ENCODE measurements around the gene C20orf204. TPM values are rescaled to one million over a fixed set of nuclear protein-coding genes. Genes with fewer than 3 reads are reported as not detected.

The C20orf204 gene, protein sequence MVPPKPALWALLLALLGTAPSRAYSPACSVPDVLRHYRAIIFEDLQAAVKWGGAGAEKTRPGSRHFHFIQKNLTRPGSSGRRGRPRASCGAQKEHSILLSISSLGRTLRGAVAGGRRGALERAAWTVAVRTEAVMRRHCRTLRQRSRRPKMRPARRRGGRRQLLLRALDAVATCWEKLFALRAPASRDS
- total RNA-seq = under 1 TPM in 3 of 4 donors, not detected in 1; 0.26 to 0.57 (median 0.57) TPM

DNA sequence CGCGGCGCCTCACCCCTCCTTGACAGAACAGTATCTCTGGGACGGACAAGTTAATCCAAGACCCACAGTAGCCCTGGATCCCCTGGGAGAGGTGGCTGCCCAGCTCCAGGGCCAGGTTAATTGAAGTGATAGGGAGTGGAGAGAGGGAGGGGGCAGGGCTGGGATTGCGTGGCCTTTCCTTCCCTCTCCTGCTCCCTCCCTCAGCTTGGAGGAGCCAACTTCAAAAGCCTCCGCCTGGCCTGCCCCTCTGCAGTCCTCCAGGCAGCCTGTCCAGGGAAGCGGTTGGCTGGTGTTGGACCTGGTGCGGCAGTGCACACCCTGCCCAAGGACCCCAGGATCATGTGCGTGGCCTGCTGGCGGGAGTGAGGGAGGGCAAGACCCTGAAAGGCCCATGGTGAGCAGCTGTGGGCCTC, at the start of gene C20orf204:
Gene C20orf204 (plus strand): TSS at position 250 of the 413 bp plus-strand sequence. CDS start 142 bp downstream, at position 392.
- H3K27ac ChIP-seq = peak within 1 kb of the TSS in 1 of 4 donors; percentile 4
- H3K9me3 ChIP-seq = no peaks in the 10 kb centered on the region
- peaks cover 0 to 51% (median 0%) of the 10 kb centered on the region in 4 donors for H3K27me3 ChIP-seq
- no peak for DNase-seq
- no CpG with 5 or more reads among the region's 10 CpGs for WGBS, 2 donors
- intact Hi-C loops (cut with DNase I) = loop anchor here (10.0 kb wide), 1 partner anchor 51 kb away; the partner anchor contains the start of gene PRPF6
- TF ChIP-seq POLR2A (IDR thresholded peaks at IDR 0.05) = no peak
- TF ChIP-seq, protein P1, sequence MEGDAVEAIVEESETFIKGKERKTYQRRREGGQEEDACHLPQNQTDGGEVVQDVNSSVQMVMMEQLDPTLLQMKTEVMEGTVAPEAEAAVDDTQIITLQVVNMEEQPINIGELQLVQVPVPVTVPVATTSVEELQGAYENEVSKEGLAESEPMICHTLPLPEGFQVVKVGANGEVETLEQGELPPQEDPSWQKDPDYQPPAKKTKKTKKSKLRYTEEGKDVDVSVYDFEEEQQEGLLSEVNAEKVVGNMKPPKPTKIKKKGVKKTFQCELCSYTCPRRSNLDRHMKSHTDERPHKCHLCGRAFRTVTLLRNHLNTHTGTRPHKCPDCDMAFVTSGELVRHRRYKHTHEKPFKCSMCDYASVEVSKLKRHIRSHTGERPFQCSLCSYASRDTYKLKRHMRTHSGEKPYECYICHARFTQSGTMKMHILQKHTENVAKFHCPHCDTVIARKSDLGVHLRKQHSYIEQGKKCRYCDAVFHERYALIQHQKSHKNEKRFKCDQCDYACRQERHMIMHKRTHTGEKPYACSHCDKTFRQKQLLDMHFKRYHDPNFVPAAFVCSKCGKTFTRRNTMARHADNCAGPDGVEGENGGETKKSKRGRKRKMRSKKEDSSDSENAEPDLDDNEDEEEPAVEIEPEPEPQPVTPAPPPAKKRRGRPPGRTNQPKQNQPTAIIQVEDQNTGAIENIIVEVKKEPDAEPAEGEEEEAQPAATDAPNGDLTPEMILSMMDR (IDR thresholded peaks at IDR 0.05) = no peak
- peaks cover 19 to 52% (median 29%) of the 10 kb centered on the region in 3 donors for H3K4me1 ChIP-seq
- H3K4me3 ChIP-seq = no peak within 1 kb of the TSS
- H3K36me3 ChIP-seq = peaks cover 6 to 47% (median 10%) of the 10 kb centered on the region in 3 donors

DNA sequence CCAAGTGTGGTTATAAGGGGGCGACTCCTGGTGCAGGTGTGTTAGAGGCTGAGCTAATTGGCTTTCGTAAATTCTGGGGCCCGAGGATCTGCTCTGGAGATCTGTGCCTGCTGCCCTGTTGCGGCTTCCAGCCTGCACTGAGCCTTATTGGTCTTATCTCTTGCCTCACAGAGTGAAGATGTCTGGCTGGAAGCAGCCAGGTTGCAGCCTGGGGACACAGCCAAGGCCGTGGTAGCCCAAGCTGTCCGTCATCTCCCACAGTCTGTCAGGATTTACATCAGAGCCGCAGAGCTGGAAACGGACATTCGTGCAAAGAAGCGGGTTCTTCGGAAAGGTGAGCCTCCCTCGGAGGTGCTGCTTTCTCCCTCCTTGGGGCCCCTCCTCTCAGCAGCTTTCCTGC, 35.1 kb upstream of the C20orf204 start:
- H3K27me3 ChIP-seq = no peaks in the 10 kb centered on the region
- intact Hi-C loops (cut with DNase I) = no loop called here
- peaks cover 19 to 32% (median 25%) of the 10 kb centered on the region in 3 donors for H3K4me1 ChIP-seq
- no peaks in the 10 kb centered on the region for H3K9me3 ChIP-seq
- H3K36me3 ChIP-seq = peaks cover 15 to 99% (median 53%) of the 10 kb centered on the region in 3 donors
- TF ChIP-seq POLR2A (IDR thresholded peaks at IDR 0.05) = no peak
- TF ChIP-seq, protein P1 (IDR thresholded peaks at IDR 0.05) = no peak
- H3K27ac ChIP-seq = no peak overlapping the region
- DNase-seq = no peak
- WGBS, 2 donors = 93 to 97% methylated on average over 6 of the region's 12 CpGs
- no peak overlapping the region for H3K4me3 ChIP-seq

DNA sequence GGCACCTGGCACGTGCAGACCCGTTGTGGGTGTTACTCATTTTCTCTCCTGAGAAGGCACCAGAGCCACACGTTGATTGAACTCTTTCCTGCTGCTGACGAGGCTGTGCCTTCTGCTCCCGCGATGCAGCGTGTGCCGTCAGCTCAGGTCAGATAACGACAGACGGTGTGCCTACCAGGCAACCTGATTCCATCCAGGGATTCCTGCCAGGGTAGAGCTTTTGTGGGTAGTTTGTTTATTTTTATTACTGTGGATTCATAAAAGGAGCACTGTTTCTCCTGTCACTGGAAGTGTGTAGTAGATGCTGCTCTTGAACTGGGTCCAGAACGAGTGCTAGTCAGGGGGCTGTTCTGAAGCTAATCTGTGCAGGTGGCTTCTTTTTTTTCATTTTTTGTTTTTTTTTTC, 34.4 kb upstream of the C20orf204 start:
- no peak overlapping the region for H3K4me3 ChIP-seq
- peaks cover 19 to 39% (median 26%) of the 10 kb centered on the region in 3 donors for H3K4me1 ChIP-seq
- H3K27ac ChIP-seq = no peak overlapping the region
- intact Hi-C loops (cut with DNase I) = no loop called here
- TF ChIP-seq, protein P1 (IDR thresholded peaks at IDR 0.05) = no peak
- TF ChIP-seq POLR2A (IDR thresholded peaks at IDR 0.05) = no peak
- no peak for DNase-seq
- H3K36me3 ChIP-seq = peaks cover 10 to 99% (median 46%) of the 10 kb centered on the region in 3 donors
- H3K27me3 ChIP-seq = no peaks in the 10 kb centered on the region
- no peaks in the 10 kb centered on the region for H3K9me3 ChIP-seq
- WGBS, 2 donors = 51 to 80% methylated on average over 7 to 11 of the region's 11 CpGs

DNA sequence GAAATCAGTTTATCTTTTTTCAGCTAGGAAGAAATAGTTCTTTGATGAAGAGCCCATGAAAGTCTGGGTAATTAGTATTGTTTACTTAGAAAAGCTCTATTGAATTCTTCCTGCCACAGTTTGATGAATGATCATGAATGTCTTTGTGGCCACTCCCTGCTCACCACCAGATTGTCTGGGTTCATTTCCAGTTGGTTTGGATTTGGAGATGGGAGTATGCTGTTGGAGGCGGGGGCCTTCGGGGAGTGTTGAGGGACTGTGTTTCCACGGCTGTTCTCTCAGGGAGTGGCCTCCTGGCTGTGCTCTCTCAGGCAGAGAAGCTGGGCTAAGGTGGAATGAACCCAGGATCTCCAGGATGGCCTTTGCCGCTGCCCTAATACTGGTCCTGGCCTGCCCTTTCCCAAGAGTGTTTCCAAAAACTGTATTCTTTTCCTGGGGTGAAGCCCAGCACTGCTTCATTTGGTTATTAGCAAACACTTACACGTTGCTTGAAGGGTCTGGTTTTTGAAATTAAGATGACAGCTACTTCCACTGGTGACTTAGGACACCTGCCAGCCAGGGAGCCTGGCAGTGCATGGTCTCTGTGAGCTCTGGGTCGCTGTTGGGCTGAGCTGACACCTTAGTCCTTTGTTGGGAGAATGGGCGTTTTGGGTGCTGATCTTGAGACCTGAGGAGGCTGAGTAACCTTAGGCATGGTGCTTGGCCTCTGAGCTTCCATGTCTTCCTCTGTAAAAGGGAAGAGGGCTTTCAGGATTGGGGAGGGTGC, 31.8 kb upstream of the C20orf204 start:
- Histone ChIP-seq H3K4me3 (peak overlapping the region in 1 of 4 donors; percentile 5), H3K36me3 (peaks cover 10 to 95% (median 22%) of the 10 kb centered on the region in 3 donors), H3K27ac (peak overlapping the region; percentile 36 to 79 (median 62)), H3K9me3 (no peaks in the 10 kb centered on the region), H3K4me1 (peaks cover 22 to 57% (median 26%) of the 10 kb centered on the region in 3 donors), H3K27me3 (no peaks in the 10 kb centered on the region)
- intact Hi-C loops (cut with DNase I) = no loop called here
- no peak for TF ChIP-seq POLR2A (IDR thresholded peaks at IDR 0.05)
- TF ChIP-seq, protein P1 (IDR thresholded peaks at IDR 0.05) = no peak
- 13 to 21% methylated on average over 3 to 5 of the region's 7 CpGs for WGBS, 2 donors
- DNase-seq = no peak

DNA sequence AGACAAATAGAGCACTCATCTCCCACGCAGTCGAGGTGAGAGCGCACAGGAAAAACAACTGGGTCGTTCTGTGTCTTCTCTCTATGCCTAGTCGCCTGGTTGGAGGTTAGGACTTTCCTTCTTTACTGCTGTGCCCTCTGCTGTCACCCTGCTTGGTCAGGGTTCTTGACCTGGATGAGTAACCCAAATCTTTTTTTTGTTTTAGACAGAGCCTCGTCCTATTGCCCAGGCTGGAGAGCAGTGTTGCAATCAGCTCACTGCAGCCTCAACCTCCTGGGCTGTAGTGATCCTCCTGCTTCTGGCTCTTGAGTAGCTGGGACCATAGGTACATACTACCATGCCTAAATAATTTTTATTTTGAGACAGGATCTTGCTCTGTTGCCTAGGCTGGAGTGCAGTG, 30.6 kb upstream of the C20orf204 start:
- Histone ChIP-seq H3K27me3 (no peaks in the 10 kb centered on the region), H3K27ac (no peak overlapping the region), H3K9me3 (no peaks in the 10 kb centered on the region), H3K36me3 (peaks cover 13 to 95% (median 19%) of the 10 kb centered on the region in 3 donors), H3K4me3 (no peak overlapping the region), H3K4me1 (peaks cover 22 to 57% (median 26%) of the 10 kb centered on the region in 3 donors)
- DNase-seq = no peak
- 73 to 81% methylated on average over 6 of the region's 6 CpGs for WGBS, 2 donors
- intact Hi-C loops (cut with DNase I) = no loop called here
- no peak for TF ChIP-seq POLR2A (IDR thresholded peaks at IDR 0.05)
- TF ChIP-seq, protein P1 (IDR thresholded peaks at IDR 0.05) = no peak

Data from esophagus squamous epithelium (tissue), 5 donors.